HG03196 (cell line): ENCODE results near the gene KCNMA1.
"Not testable (repeated sequence)": the region's sequence is repeated elsewhere in the genome, so short reads cannot be mapped to it uniquely, and the experiment has no call there.

Experiments
- ATAC-seq: cut with Tn5 transposase; IDR thresholded peaks from one replicate; pipeline ENCODE4 v1.9.1; 2021; ENCODE audit not compliant: unreplicated experiment

Gene KCNMA1

DNA sequence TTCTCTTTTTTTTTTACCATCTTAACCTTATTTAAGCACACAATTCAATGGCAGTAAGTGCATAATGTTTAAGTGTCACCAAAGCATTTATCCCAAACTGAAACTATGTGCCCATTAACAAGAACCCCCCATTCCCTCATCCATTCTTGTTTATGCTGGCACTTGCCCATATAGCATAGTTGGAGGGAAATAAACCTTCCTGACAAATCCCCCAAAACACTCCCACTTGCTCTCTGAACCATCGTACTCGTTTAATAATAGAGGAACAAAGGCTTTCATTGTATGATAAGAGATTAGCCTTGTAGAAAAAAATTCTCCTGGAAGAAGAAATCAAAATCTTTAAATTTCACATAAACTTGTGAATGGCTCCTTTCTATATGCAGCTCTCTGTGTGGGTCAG, 26.4 kb upstream of the KCNMA1 start:
- ATAC-seq, result no peak

DNA sequence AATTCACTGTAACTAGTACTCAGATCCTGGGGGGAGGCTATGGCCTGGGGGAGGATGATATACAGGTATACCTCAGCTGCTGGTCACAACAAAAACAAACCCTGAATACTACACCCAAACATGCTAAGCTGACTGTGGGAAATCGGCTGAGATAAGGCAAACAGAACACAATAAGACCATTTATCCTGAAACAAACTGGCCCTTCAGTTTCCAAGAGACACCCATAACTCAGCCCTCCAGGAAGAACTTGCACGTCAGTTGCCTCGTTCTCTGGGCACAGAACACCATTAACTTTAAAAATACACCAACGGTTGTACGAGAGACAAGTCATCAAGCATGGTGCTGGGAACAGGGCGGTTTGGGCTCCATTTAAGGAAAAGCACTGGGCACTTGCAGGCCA, 24.1 kb upstream of the KCNMA1 start:
- no peak for ATAC-seq

DNA sequence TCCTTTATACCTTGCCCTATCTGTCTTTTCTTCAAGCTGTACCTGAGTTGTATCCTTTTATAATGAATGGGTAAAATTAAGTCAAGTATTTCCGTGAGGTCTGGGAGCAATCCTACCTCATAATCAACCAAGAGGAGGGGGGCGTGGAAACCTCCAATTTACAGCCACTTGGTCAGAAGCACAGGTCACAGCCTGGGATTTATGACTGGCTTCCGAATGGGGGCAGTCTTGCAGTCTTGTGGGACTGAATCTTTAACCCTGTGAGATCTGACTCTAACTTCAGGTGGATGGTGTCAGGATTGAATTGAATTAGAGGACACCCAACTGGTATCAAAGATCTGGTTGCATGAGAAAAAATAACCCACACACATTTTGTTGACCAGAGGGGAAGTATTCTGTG, 23.5 kb upstream of the KCNMA1 start:
- no peak for ATAC-seq

DNA sequence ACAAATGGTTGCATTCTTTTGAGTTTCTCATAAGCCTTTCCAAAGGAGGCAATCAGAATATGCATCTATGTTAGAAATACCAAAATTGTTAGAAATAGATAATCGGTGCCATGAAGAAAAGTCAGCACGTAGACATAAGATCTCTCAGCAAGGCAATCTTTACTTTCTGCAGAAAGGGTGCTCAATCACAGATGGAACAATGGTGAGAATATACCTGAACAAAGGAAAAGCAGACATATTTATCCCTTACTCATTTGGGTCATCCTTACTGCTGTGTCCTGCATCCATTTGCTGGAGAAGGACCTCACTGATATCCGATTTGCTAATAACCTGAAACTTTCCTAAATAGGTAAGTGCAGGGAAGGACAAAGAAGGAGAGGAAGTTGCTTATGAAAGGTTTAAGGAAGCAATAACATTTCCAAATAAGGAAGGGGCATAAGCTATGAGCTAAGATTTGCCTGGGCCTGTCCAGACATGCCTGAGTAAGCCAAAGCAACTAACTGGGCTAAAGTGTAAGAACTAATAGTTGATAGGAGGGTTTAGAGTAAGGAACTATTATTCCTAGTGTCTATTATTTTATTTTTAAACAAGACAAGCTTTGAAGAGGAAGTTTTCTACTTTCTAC, 21.6 kb upstream of the KCNMA1 start:
- ATAC-seq, result not testable (repeated sequence)

DNA sequence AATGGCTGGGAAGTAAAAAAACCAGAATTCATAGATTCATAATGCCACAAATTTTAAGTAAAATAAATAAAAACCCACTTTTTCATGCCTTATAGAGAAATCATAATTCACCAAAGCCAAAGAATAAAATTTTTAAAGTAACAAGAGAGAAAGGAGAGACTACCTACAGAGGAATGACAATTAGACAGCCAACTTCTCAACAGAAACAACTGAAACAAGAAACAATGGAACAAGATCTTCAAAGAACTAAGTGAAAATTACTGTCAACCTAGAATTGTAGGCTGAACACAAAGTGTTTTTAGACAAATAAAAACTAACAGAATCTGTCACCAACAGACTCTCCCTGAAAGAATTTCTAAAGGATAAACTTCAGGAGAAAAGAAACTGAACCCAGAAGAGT, 15.6 kb upstream of the KCNMA1 start:
- no peak for ATAC-seq

DNA sequence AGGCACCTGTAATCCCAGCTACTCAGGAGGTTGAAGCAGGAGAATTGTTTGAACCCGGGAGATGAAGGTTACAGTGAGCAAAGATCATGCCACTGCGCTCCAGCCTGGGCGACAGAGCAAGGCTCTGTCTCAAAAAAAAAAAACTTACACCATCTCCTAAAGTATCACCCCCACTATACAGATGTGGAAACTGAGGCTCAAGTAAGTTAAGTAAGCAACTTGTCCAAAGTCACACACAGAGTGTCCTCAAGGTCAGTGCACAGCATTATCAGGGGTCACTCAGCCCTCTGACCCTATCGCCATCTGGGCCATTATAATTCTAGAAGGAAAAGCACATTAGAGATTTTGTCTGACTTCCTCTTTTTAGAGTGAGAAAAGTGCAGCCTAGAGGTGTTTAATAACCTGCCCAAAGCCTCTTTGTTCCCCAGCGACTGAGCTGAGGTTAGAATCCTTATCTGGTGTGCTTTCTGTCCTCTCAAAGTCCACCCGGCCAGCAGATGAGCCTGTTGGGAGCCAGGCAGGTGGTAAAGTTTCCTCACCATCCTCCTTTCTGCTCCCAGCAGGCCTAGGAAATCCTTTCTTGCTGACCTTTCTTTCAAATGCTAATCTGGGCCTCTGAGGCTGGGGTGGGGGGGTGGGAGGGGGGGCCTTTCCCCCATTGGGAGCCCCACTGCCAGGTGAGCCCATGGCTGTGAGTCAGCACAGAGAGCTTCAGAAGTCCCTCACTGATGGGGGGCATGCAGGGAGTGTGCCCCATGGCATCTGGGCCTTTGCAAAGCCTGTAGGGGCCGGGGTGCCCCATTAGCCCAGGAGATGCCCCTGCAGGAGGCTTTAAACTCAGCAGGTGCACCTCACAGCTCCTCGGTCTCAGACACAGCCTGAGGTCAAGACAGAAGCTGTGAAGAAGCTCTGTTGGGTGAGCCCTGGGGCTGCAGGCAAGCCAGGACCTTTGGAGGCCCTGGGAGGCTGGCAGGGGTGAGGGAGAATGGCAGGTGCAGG, 12.0 kb upstream of the KCNMA1 start:
- no peak for ATAC-seq

DNA sequence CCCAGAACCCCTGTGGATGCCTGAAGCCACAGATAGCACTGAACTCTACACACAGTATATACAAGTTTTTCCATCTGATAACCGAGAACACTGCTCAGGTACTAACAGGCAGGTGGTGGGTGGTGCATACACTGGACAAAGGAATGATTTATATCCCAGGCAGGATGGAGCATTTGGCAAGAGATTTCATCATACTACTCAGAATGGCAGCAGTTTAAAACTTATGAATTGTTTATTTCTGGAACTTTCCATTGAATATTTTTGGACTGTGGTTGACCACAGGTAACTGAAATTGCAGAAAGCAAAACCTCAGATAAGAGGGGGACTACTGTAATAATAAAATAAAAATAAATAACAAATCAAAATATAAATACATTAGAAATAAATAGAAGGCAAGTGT, 10.9 kb upstream of the KCNMA1 start:
- ATAC-seq, result no peak

DNA sequence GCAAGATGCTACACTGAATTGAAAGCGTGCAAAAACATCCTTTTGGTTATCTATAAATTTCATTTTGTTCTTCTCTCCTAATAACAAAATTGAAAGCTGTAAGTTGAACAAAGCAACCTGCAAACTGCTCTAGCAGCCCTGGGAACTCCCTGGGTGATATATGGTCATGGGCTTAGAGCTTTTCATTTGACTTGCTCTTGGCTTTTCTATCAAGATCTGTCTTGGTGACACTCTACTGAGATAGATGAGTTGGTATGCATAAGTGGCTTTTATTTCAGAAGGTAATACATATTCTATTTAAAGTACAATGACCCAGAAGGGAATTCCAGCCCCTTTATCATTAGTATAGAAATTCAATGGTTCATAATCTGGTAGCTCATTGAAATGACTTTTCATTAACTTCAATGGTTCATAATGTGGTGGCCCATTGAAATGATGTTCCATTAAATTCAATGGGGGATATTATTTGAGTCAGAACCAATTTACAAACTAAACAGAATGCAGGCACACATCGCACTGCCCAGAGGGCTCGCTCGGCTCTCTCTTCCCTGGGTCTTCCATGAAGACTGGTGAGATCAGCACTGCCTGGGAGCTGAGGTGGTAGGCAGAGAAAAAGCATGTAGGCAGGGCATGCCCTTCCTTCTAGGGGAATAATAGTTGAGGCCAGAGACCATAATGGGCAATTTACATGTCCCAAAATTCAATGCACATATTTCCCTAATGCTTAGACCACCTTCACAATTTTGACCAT, 10.1 kb upstream of the KCNMA1 start:
- ATAC-seq, result no peak

DNA sequence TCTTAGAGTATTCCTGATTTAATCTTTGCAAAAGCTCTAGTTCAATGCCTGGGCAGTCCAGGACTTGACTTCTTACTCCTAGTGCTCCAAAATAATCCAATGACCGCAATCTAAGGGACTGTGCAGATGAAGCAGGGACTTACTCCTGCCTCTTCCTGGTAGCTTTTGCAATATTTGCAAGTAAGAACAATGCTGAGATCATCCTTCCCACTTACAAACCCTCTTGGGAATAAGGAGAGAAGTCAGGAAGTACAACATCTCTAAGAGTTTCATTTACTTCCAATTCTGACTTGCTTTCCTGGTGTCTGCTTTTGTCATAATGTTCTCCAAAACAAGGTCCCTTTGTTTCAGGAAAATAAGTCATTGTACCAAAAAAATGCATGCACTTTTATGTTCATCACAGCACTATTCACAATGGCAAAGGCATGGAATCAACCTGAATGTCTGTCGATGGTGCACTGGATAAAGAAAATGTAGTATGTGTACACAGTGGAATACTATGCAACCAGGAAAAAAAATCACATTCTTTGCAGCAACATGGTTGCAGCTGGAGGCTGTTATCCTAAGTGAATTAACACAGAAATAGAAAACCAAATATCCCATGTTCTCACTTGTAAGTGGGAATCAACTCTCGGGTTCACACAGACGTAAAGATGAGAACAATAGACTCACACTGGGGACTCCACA, 7.1 kb upstream of the KCNMA1 start:
- no peak for ATAC-seq

GRCh38 chr10:77643795-77644468, 6.3 kb upstream of the KCNMA1 start:
- ATAC-seq, result no peak

GRCh38 chr10:77641788-77642397, 4.3 kb upstream of the KCNMA1 start:
- ATAC-seq, result no peak

DNA sequence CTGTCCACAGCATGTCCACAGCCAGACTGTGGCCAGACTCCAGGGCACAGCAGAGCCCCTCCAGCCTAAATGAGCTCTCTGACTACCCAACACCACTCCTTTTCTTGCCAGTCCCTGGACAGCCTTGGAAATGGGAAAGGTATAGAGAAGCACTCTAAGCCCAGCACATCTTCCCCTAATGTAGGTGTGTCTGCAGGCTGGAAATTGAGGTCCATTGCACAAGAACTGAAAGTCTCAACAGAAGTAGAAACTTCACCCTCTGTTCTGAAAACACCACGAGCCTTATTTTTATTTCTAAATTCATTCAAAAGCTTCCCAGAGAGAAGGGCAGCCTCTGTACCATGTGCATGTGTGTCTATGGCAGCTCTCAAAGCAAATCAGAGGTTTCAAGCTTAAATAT, 3.7 kb upstream of the KCNMA1 start:
- ATAC-seq, result no peak

DNA sequence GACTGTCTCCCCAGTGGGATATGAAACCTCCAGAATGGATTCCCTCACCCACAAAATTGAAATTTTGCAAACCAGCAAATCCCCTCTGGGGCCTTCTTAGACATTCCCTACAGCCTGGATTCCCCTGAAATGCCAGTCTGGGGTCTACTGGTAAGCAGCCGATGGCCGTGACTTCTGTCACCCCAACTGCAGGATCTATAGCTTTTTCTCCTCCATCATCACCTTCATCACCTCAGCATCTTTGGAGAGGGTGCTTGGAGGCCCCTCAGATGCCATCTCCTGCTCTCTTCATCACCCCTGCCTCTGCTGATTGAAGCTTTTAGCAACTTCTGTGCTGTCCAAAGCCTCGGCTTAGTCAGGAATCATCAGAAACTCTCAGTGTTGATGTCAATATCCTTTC, 2.6 kb upstream of the KCNMA1 start:
- ATAC-seq, result no peak

- ATAC-seq, result no peak
Observed at GRCh38 chr10:77639756-77640155, 2.1 kb upstream of the KCNMA1 start.

- no peak for ATAC-seq
Observed at GRCh38 chr10:77638321-77639101, 903 bp upstream of the KCNMA1 start.

DNA sequence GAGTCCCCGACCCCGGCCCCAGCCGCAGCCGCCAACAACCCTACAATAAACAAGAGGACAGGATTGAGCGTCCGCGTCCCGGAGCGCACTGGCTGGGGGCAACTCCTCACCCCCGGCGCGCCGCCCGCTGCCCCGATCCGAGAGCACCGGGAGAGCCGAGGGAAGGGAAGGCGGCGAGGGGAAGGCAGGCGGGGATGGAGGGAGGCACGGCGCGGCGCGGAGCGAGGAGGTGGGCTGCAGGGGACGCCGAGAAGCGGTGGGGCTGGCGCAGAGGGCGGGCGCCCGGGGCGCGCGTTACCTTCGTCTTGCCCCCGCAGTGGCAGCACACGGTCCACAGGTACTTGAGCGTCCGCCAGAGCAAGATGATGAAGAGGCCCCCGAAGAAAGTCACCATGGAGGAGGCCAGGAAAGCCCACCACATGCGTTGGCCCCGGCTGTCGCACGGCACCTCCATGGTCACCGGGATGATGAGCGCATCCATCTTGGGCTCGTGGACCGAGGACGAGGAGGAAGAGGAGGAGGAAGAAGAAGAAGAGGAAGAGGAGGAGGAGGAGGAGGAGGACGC, 559 bp downstream of the KCNMA1 start:
- no peak for ATAC-seq

- no peak for ATAC-seq
Observed at GRCh38 chr10:77636282-77636966, 1.2 kb downstream of the KCNMA1 start.
